Measurements from ENCODE around the gene DHRS13. TPM values are rescaled to one million over a fixed set of nuclear protein-coding genes. Genes with fewer than 3 reads are reported as not detected.

DHRS13 gene
- total and polyA plus RNA-seq, 3 donors from 2014 or later: 8.7 to 18.6 (median 14.9) TPM

DNA sequence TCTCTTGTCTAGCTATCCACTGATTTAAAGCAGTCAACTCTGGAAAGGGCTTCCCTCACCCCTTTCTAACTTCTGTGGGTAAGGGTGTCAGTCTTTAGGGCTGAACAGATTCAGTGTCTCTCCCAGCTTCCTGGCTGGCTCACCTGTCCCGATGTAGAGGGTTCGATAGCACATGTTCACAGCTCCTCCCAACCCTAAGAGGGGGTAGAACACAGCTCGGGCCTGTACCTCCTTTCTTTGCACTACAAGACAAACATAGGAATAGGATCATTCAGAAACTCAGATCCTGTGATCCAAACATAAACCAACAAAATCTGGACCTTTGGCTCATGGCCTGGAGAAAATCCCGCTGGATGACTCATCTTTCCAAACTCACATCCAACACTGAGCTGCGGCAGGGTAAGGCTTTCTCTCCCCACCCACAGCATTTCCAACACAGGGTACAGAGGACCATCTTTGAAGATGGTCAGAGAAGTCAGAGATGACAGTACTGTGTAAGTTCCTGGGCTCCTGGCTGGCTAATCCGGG is 5.8 kb upstream of the DHRS13 start:
- H3K27ac ChIP-seq: peak overlapping the region; percentile 15 to 79
- peak; percentile 63 for DNase-seq
- H3K27me3 ChIP-seq: no peaks in the 10 kb centered on the region
- H3K36me3 ChIP-seq (ENCODE audit: low read depth, missing control alignments): no peaks in the 10 kb centered on the region
- WGBS, 2 donors: 57 to 60% methylated on average over 6 of the region's 6 CpGs
- H3K4me3 ChIP-seq: no peak overlapping the region
- H3K9me3 ChIP-seq: no peaks in the 10 kb centered on the region
- no peak for TF ChIP-seq POLR2A (IDR thresholded peaks at IDR 0.05)
- TF ChIP-seq, protein P1, sequence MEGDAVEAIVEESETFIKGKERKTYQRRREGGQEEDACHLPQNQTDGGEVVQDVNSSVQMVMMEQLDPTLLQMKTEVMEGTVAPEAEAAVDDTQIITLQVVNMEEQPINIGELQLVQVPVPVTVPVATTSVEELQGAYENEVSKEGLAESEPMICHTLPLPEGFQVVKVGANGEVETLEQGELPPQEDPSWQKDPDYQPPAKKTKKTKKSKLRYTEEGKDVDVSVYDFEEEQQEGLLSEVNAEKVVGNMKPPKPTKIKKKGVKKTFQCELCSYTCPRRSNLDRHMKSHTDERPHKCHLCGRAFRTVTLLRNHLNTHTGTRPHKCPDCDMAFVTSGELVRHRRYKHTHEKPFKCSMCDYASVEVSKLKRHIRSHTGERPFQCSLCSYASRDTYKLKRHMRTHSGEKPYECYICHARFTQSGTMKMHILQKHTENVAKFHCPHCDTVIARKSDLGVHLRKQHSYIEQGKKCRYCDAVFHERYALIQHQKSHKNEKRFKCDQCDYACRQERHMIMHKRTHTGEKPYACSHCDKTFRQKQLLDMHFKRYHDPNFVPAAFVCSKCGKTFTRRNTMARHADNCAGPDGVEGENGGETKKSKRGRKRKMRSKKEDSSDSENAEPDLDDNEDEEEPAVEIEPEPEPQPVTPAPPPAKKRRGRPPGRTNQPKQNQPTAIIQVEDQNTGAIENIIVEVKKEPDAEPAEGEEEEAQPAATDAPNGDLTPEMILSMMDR (IDR thresholded peaks at IDR 0.05): no peak
- peaks cover 35% of the 10 kb centered on the region for H3K4me1 ChIP-seq
- intact Hi-C loops (cut with DNase I; ENCODE audit: low total_unique reads): no loop called here

GRCh38 chr17:28907709-28908475 is 5.0 kb upstream of the DHRS13 start:
- Histone ChIP-seq H3K9me3 (no peaks in the 10 kb centered on the region), H3K36me3 (ENCODE audit: low read depth, missing control alignments) (no peaks in the 10 kb centered on the region), H3K4me3 (no peak overlapping the region), H3K27ac (peak overlapping the region; percentile 15 to 79), H3K4me1 (peaks cover 37% of the 10 kb centered on the region), H3K27me3 (no peaks in the 10 kb centered on the region)
- WGBS, 2 donors: 36 to 61% methylated on average over 3 of the region's 3 CpGs
- peak; percentile 33 for DNase-seq
- intact Hi-C loops (cut with DNase I; ENCODE audit: low total_unique reads): no loop called here
- TF ChIP-seq, protein P1 (IDR thresholded peaks at IDR 0.05): no peak
- no peak for TF ChIP-seq POLR2A (IDR thresholded peaks at IDR 0.05)

GRCh38 chr17:28906706-28907438 is 4.0 kb upstream of the DHRS13 start:
- H3K4me3 ChIP-seq: no peak overlapping the region
- H3K27me3 ChIP-seq: no peaks in the 10 kb centered on the region
- peaks cover 30% of the 10 kb centered on the region for H3K4me1 ChIP-seq
- no peaks in the 10 kb centered on the region for H3K36me3 ChIP-seq (ENCODE audit: low read depth, missing control alignments)
- 58% methylated on average over 7 of the region's 7 CpGs for WGBS, 2 donors
- no peaks in the 10 kb centered on the region for H3K9me3 ChIP-seq
- DNase-seq: no peak
- TF ChIP-seq, protein P1 (IDR thresholded peaks at IDR 0.05): no peak
- no peak for TF ChIP-seq POLR2A (IDR thresholded peaks at IDR 0.05)
- H3K27ac ChIP-seq: peak overlapping the region in 1 of 2 donors; percentile 1
- intact Hi-C loops (cut with DNase I; ENCODE audit: low total_unique reads): no loop called here

GRCh38 chr17:28906276-28906675 is 3.4 kb upstream of the DHRS13 start:
- Histone ChIP-seq H3K4me3 (peak overlapping the region in 1 of 2 donors; percentile 9), H3K27me3 (no peaks in the 10 kb centered on the region), H3K36me3 (ENCODE audit: low read depth, missing control alignments) (no peaks in the 10 kb centered on the region), H3K27ac (no peak overlapping the region), H3K4me1 (peaks cover 28% of the 10 kb centered on the region), H3K9me3 (no peaks in the 10 kb centered on the region)
- TF ChIP-seq, protein P1 (IDR thresholded peaks at IDR 0.05): no peak
- TF ChIP-seq POLR2A (IDR thresholded peaks at IDR 0.05): no peak
- DNase-seq: no peak
- intact Hi-C loops (cut with DNase I; ENCODE audit: low total_unique reads): no loop called here
- 77 to 81% methylated on average over 8 to 9 of the region's 9 CpGs for WGBS, 2 donors

Data from testis (tissue), 3 donors.